GM19193 (cell line): ENCODE results near the gene ARHGAP26.

Experiments used
- POLR2A ChIP-seq: IDR thresholded peaks from 4 replicates; pipeline ENCODE4 v1.6.1; 2011; ENCODE audit not compliant: insufficient read depth, insufficient read length; ENCODE audit errors: extremely low read depth

ARHGAP26 gene

GRCh38 chr5:143176048-143176447 lies 405.9 kb downstream of the ARHGAP26 start:
- TF ChIP-seq POLR2A, result no peak

GRCh38 chr5:143177263-143177983 lies 407.2 kb downstream of the ARHGAP26 start:
- TF ChIP-seq POLR2A, result no peak

GRCh38 chr5:143179126-143179740 lies 409.1 kb downstream of the ARHGAP26 start:
- TF ChIP-seq POLR2A, result no peak

- no peak for TF ChIP-seq POLR2A
These were observed 410.6 kb downstream of the ARHGAP26 start for GRCh38 chr5:143180751-143181150.

GRCh38 chr5:143181173-143181572 lies 411.0 kb downstream of the ARHGAP26 start:
- no peak for TF ChIP-seq POLR2A

- no peak for TF ChIP-seq POLR2A
These were observed 411.9 kb downstream of the ARHGAP26 start for GRCh38 chr5:143182106-143182505.

GRCh38 chr5:143182901-143183820 lies 413.0 kb downstream of the ARHGAP26 start:
- peak; percentile 39 for TF ChIP-seq POLR2A

- TF ChIP-seq POLR2A, result no peak
These were observed 413.8 kb downstream of the ARHGAP26 start for GRCh38 chr5:143183989-143184388.

- TF ChIP-seq POLR2A, result no peak
These were observed 416.4 kb downstream of the ARHGAP26 start for GRCh38 chr5:143186623-143187022.

- no peak for TF ChIP-seq POLR2A
These were observed 417.3 kb downstream of the ARHGAP26 start for GRCh38 chr5:143187495-143187894.

GRCh38 chr5:143188083-143188482 lies 417.9 kb downstream of the ARHGAP26 start:
- TF ChIP-seq POLR2A, result no peak

- no peak for TF ChIP-seq POLR2A
These were observed 418.5 kb downstream of the ARHGAP26 start for GRCh38 chr5:143188692-143189091.

GRCh38 chr5:143190260-143190810 lies 420.2 kb downstream of the ARHGAP26 start:
- no peak for TF ChIP-seq POLR2A

- no peak for TF ChIP-seq POLR2A
These were observed 421.5 kb downstream of the ARHGAP26 start for GRCh38 chr5:143191720-143192119.
